Epithelial cell of proximal tubule (primary cell): ENCODE measurements around the gene ZBTB7B. TPM values are rescaled to one million over a fixed set of nuclear protein-coding genes. Genes with fewer than 3 reads are reported as not detected.

Experiments used
- DNase-seq: peaks from one replicate; pipeline ENCODE4 v3.0.0-alpha.2; 2011; ENCODE audit warnings: low read depth
- H3K4me3 ChIP-seq: 2 replicates; pipeline ENCODE4 v1.5.1; 2011; ENCODE audit warnings: low read depth, mild to moderate bottlenecking, low read length
- total RNA-seq: library from RNA; depleted of rRNA; stranded (reverse); fragments of >200 nt; gene quantifications from 2 replicates; pipeline ENCODE4 v1.2.3, GENCODE V29; 2015
- TF ChIP-seq, protein P1 (sequence below): conservative IDR thresholded peaks from 2 replicates; pipeline ENCODE4 v1.5.1; 2012; ENCODE audit warnings: low read depth, mild to moderate bottlenecking, low read length

ZBTB7B gene
- total RNA-seq, 1 donor from 2014 or later = 20.4 TPM

- TF ChIP-seq, protein P1, sequence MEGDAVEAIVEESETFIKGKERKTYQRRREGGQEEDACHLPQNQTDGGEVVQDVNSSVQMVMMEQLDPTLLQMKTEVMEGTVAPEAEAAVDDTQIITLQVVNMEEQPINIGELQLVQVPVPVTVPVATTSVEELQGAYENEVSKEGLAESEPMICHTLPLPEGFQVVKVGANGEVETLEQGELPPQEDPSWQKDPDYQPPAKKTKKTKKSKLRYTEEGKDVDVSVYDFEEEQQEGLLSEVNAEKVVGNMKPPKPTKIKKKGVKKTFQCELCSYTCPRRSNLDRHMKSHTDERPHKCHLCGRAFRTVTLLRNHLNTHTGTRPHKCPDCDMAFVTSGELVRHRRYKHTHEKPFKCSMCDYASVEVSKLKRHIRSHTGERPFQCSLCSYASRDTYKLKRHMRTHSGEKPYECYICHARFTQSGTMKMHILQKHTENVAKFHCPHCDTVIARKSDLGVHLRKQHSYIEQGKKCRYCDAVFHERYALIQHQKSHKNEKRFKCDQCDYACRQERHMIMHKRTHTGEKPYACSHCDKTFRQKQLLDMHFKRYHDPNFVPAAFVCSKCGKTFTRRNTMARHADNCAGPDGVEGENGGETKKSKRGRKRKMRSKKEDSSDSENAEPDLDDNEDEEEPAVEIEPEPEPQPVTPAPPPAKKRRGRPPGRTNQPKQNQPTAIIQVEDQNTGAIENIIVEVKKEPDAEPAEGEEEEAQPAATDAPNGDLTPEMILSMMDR = no peak
- DNase-seq = no peak
- H3K4me3 ChIP-seq = no peak overlapping the region
These were observed 33.3 kb downstream of the ZBTB7B start for GRCh38 chr1:155035936-155036335.

DNA sequence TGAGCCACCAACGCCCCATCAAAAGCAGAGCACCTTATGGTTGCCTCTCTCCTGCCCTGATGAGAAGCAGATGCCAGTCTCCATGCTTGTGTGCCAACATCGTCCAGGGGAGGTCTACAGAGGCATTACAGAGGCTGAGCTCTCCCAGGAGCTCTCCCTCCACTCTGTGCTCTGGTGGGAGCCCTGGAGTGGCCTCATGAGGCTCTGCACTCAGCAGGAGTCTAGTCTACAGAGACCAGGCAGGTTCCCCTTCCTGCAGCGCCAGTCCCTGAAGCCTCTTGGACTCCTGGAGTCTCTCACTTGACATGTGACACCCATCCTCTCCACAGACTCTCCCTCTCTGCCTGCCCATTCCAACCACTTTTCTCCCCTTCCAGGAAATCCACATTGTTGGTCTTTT lies 34.4 kb downstream of the ZBTB7B start:
- TF ChIP-seq, protein P1 = no peak
- DNase-seq = no peak
- no peak overlapping the region for H3K4me3 ChIP-seq

DNA sequence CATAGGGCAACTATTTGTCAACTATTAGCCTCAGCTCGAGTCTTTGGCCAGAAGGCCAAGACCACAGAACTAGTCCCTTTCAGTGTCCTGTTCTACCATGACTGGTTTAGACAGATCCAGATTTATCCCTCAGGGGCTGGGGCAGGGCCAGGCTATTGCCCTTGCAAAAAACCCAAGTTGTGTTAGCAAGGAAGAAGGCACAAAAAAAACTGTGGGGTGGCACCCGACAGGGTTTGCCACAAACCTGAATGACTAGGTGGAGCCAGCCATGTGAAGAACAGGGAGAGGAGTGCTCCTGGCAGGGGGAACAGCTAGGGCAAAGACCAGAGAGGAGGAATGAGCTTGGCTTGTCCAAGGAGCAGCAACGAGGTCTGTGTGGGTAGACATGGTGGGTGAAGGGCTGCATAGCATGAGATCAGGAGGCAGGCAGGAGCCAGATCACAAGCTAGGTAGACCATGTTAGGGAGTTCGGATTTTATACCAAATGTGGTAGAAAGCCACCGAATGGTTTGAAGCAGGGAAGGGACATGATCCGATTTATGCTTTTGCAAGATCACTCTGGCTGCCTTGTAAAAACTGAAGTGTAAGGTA lies 35.3 kb downstream of the ZBTB7B start:
- TF ChIP-seq, protein P1 = no peak
- no peak overlapping the region for H3K4me3 ChIP-seq
- no peak for DNase-seq

DNA sequence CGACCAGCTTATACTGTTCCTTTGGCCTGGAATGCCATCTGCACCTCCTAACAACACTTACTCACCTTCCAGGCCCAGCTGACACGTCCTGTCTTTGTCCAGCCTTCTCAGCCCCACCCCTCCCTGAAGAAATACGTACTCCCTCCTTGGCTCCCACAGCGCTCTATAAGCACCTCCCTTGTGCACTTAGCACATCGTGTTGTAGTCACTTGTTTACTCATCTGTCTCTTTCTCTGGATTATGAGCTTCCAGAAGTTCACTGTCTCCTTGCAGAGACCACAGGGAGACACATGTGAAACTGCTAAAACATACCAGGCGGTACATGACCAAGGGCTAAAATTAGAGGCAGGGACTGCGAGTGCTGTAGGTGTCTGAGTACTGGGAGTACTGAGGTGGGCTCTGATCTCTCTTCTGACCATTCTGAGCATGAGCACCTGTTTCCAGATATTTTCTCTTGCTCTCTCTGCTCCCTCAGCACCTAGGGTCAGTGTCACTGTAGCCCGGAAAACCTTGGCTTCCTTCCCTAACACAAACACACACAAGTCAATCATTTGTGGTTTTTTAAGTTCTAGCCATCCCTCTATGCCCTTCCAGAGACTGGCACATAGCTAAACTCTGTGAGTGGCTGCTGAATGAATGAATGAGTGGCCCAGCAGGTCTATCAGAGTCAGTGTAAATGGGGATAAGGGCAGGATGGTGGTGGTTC lies 36.2 kb downstream of the ZBTB7B start:
- DNase-seq = no peak
- no peak overlapping the region for H3K4me3 ChIP-seq
- TF ChIP-seq, protein P1 = no peak

DNA sequence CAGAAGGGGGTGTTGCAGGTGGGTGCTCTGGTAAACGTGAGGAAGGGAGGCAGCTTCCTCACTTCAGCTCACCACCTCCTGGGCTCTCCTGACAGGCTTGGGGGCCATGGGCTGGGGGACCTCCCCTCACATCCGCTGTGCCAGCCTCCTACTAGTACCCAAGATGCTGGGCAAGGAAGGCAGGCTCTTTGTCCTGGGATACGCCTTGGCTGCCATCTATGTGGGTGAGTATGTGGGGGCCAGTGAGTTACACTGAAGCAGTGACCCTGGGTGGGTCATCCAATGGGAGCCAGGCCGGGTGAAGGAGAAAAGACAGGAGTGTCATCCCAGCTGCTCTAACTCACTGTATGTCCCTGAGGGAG lies 36.7 kb downstream of the ZBTB7B start:
- no peak overlapping the region for H3K4me3 ChIP-seq
- DNase-seq = no peak
- TF ChIP-seq, protein P1 = no peak

- no peak overlapping the region for H3K4me3 ChIP-seq
- TF ChIP-seq, protein P1 = no peak
- DNase-seq = no peak
These were observed 37.9 kb downstream of the ZBTB7B start for GRCh38 chr1:155040358-155041093.
